Stimulated activated memory B cell treated with anti-CD40 and anti-IgM and Interleukin-4, amounts not matched to agents 10 μg/mL and 1 μg/mL and 100 μg/mL, for 72 hours (primary cell): ENCODE results near the gene ADAMTS6.
A peak's percentile ranks its signal among the peaks of the same experiment; 100 is the strongest.
"Not testable (repeated sequence)": the region's sequence is repeated elsewhere in the genome, so short reads cannot be mapped to it uniquely, and the experiment has no call there.

Source experiments
- ATAC-seq: fragments of 150-1000 bp; cut with Tn5 transposase; 2 replicates; pipeline ENCODE4 v1.10.0; 2021
- H3K27ac Mint-ChIP-seq: one replicate; pipeline ENCODE4 v1.8.0; 2022; ENCODE audit warnings: mild to moderate bottlenecking, mixed read lengths
- H3K27me3 Mint-ChIP-seq: one replicate; pipeline ENCODE4 v1.8.0; 2022; ENCODE audit warnings: mixed read lengths
- H3K36me3 Mint-ChIP-seq: one replicate; pipeline ENCODE4 v1.8.0; 2022; ENCODE audit warnings: mixed read lengths
- H3K4me1 Mint-ChIP-seq: one replicate; pipeline ENCODE4 v1.8.0; 2022; ENCODE audit warnings: mixed read lengths
- H3K4me3 Mint-ChIP-seq: one replicate; pipeline ENCODE4 v1.8.0; 2022; ENCODE audit warnings: mild to moderate bottlenecking, moderate library complexity, mixed read lengths
- H3K9me3 Mint-ChIP-seq: one replicate; pipeline ENCODE4 v1.8.0; 2022; ENCODE audit warnings: mixed read lengths

The ADAMTS6 gene, protein sequence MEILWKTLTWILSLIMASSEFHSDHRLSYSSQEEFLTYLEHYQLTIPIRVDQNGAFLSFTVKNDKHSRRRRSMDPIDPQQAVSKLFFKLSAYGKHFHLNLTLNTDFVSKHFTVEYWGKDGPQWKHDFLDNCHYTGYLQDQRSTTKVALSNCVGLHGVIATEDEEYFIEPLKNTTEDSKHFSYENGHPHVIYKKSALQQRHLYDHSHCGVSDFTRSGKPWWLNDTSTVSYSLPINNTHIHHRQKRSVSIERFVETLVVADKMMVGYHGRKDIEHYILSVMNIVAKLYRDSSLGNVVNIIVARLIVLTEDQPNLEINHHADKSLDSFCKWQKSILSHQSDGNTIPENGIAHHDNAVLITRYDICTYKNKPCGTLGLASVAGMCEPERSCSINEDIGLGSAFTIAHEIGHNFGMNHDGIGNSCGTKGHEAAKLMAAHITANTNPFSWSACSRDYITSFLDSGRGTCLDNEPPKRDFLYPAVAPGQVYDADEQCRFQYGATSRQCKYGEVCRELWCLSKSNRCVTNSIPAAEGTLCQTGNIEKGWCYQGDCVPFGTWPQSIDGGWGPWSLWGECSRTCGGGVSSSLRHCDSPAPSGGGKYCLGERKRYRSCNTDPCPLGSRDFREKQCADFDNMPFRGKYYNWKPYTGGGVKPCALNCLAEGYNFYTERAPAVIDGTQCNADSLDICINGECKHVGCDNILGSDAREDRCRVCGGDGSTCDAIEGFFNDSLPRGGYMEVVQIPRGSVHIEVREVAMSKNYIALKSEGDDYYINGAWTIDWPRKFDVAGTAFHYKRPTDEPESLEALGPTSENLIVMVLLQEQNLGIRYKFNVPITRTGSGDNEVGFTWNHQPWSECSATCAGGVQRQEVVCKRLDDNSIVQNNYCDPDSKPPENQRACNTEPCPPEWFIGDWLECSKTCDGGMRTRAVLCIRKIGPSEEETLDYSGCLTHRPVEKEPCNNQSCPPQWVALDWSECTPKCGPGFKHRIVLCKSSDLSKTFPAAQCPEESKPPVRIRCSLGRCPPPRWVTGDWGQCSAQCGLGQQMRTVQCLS (N-terminal part only)

DNA sequence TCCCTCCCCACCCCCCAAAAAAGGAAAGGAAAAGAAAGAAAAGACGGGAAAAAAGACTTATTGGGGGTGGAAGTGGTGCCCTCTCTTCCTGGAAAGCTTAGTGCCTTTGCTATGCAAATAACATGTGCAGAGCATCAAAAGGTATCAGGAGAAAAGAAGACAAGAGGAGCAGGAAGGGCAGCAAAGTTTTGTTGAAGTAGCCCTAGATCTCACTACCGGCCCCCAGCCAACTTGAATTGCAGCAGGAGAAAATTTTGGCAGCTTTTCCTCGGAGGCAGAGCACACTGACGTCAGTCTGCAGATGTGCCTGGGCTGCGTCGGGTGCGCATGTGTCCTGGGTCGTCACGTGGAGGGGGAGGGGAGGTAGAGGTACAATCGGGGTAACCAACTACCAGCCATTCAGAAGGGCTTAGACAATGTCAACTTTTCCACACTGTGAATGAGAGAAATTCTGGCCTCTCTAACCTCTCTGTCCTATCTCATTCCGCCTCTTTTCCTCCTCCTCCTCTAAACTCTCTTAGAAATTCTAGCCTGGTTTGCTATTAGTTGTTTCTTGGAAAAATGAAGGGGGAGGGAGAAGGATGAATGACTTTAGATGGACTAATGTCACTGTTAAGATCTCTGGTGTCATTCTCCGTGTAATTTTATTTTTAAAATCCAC lies at the start of gene ADAMTS6:
TSS of gene ADAMTS6 (minus strand) at position 286 of the 661 bp plus-strand sequence. CDS start 8,247 bp downstream, outside the sequence.
- Mint-ChIP-seq H3K27ac (no peak within 1 kb of the TSS), H3K4me1 (peaks cover 13% of the 10 kb centered on the region), H3K9me3 (no peaks in the 10 kb centered on the region), H3K36me3 (no peaks in the 10 kb centered on the region), H3K4me3 (no peak within 1 kb of the TSS), H3K27me3 (no peaks in the 10 kb centered on the region)
- peak; percentile 96 for ATAC-seq

DNA sequence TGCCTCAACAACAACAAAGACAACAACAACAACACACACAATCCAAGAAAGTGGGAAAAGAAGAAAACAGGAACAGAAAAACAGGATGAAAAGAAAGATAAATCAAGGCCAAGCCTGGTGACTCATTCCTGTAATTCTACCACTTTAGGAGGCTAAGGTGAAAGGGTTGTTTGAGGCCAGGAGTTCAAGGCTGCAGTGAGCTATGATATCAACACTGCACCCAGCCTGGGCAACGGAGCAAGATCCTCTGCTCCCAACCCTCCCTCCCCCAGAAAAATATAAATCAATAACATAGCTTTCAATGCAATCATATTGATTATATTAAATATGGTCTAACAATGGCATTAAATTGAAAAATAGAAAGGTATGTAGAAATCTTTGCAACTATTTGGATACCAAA lies 49.2 kb upstream of the ADAMTS6 start:
- Mint-ChIP-seq H3K9me3 (no peaks in the 10 kb centered on the region), H3K27me3 (no peaks in the 10 kb centered on the region), H3K4me1 (no peaks in the 10 kb centered on the region), H3K4me3 (no peak overlapping the region), H3K36me3 (peaks cover 13% of the 10 kb centered on the region), H3K27ac (no peak overlapping the region)
- ATAC-seq, result no peak

- ATAC-seq, result no peak
Measured at GRCh38 chr5:65525726-65526125, 44.0 kb upstream of the ADAMTS6 start.

GRCh38 chr5:65512170-65512937 lies 30.6 kb upstream of the ADAMTS6 start:
- H3K9me3 Mint-ChIP-seq, result no peaks in the 10 kb centered on the region
- no peaks in the 10 kb centered on the region for H3K4me1 Mint-ChIP-seq
- no peaks in the 10 kb centered on the region for H3K27me3 Mint-ChIP-seq
- ATAC-seq, result no peak
- H3K4me3 Mint-ChIP-seq, result no peak overlapping the region
- H3K36me3 Mint-ChIP-seq, result no peaks in the 10 kb centered on the region
- H3K27ac Mint-ChIP-seq, result no peak overlapping the region

More at GRCh38 chr5:65525726-65526125, 44.0 kb upstream of the ADAMTS6 start:
- no peak overlapping the region for H3K27ac Mint-ChIP-seq
- no peaks in the 10 kb centered on the region for H3K9me3 Mint-ChIP-seq
- H3K4me3 Mint-ChIP-seq, result no peak overlapping the region
- H3K36me3 Mint-ChIP-seq, result peaks cover 24% of the 10 kb centered on the region
- H3K4me1 Mint-ChIP-seq, result no peaks in the 10 kb centered on the region
- H3K27me3 Mint-ChIP-seq, result no peaks in the 10 kb centered on the region

DNA sequence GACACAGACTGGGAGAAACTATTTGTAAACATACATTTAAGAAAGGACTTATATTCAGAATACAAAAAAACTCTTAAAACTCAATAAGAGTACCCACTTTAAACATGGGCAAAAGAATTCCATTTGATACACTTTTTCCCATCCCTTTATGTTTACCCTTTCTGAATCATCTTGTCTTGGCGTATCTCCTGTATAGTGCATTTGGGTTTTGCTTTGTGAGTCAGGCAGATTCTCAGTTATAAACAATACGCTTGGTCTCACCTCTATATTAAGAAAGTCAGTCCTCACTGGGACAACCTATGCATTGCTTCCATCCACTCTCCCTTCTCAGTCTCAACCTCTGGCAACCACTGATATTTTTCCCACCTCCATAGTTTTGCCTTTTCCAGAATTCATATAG lies 27.3 kb upstream of the ADAMTS6 start:
- ATAC-seq, result no peak
- H3K36me3 Mint-ChIP-seq, result no peaks in the 10 kb centered on the region
- no peaks in the 10 kb centered on the region for H3K9me3 Mint-ChIP-seq
- no peak overlapping the region for H3K27ac Mint-ChIP-seq
- no peak overlapping the region for H3K4me3 Mint-ChIP-seq
- H3K4me1 Mint-ChIP-seq, result no peaks in the 10 kb centered on the region
- no peaks in the 10 kb centered on the region for H3K27me3 Mint-ChIP-seq

DNA sequence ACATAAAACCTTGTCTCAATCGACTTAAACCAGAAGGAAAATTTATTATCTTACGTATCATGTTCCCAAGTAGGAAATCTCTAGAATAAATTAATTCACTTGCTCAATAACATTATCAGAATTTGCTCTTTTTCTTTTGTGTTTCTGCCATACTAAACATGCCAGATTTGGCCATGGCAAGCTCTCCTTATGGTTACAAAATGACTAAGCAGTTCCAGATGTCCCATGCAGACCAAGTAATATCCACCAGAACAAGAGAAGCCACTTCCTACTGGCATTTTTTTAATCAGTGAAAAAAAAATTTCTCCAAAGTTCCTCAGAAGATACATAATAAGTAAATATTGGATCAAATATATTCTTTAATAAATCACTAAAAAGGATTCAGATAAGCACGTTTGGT lies 25.2 kb upstream of the ADAMTS6 start:
- no peak overlapping the region for H3K4me3 Mint-ChIP-seq
- ATAC-seq, result no peak
- H3K4me1 Mint-ChIP-seq, result no peaks in the 10 kb centered on the region
- H3K27ac Mint-ChIP-seq, result no peak overlapping the region
- no peaks in the 10 kb centered on the region for H3K27me3 Mint-ChIP-seq
- H3K9me3 Mint-ChIP-seq, result no peaks in the 10 kb centered on the region
- no peaks in the 10 kb centered on the region for H3K36me3 Mint-ChIP-seq

DNA sequence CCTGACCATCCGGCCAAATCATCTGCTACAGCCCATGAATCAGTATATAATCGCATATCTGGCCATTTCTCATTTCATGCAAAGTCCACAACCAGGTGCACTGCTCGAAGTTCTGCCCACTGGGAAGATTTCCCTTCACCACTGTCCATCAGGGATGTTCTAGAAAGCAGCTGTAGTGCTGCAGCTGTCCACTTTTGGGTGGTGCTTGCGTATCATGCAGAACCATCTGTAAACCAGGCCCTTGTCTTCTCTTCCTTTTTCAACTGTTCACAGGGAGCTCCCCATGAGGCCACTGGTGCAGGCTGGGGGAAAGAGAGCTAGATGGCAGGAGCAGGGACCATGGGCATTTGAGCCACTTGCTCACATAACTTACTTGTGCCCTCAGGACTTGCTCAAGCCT lies 7.4 kb upstream of the ADAMTS6 start:
- Mint-ChIP-seq H3K4me3 (no peak overlapping the region), H3K9me3 (no peaks in the 10 kb centered on the region), H3K4me1 (no peaks in the 10 kb centered on the region), H3K27me3 (no peaks in the 10 kb centered on the region), H3K36me3 (no peaks in the 10 kb centered on the region), H3K27ac (no peak overlapping the region)
- ATAC-seq, result no peak

DNA sequence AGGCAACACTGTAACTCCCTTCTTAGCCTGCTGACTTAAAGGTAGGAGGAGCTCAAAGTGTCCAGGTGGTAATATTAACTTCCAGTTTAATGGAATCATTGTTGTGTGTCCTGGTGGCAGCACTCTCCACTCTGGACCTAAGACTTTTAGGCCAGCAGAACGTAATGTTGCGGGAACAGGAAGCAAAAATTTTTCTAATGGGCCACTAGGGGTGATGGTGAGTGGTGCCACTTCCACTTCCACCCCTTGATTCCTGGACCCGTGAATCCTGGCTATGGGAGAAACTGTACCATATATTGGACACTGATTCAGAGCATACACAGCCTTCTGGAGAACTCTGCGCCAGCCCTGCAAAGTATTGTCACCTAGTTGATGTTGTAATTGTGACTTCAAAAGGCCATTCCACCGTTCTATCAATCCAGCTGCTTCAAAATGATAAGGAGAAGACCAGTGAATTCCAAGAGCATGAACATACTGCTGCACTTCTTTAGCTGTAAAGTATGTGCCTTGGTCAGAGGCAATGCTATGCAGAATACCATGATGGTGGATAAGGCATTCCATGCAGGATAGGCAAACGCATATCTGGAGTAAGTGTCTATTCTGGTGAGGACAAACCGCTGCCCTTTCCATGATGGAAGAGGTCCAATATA lies 6.4 kb upstream of the ADAMTS6 start:
- not testable (repeated sequence) for H3K36me3 Mint-ChIP-seq, H3K27me3 Mint-ChIP-seq, H3K4me1 Mint-ChIP-seq, H3K4me3 Mint-ChIP-seq, H3K9me3 Mint-ChIP-seq, ATAC-seq, H3K27ac Mint-ChIP-seq

GRCh38 chr5:65486803-65487202 lies 5.1 kb upstream of the ADAMTS6 start:
- not testable (repeated sequence) for H3K4me3 Mint-ChIP-seq, H3K27me3 Mint-ChIP-seq, H3K9me3 Mint-ChIP-seq, H3K27ac Mint-ChIP-seq, H3K36me3 Mint-ChIP-seq, ATAC-seq
- H3K4me1 Mint-ChIP-seq, result peaks cover 13% of the 10 kb centered on the region

DNA sequence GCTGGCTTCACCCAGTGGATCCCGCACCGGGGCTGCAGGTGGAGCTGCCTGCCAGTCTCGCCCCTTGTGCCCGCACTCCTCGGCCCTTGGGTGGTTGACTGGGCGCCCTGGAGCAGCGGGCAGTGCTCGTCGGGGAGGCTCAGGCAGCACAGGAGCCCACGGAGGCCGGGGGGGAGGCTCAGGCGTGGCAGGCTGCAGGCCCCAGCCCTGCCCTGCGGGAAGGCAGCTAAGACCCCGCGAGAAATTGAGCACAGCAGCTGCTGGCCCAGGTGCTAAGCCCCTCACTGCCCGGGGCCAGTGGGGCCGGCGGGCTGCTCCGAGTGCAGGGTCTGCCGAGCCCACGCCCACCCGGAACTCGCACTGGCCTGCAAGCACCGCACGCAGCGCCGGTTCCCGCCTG lies 3.7 kb upstream of the ADAMTS6 start:
- peaks cover 13% of the 10 kb centered on the region for H3K4me1 Mint-ChIP-seq
- H3K36me3 Mint-ChIP-seq, result no peaks in the 10 kb centered on the region
- H3K9me3 Mint-ChIP-seq, result no peaks in the 10 kb centered on the region
- no peak for ATAC-seq
- no peak overlapping the region for H3K27ac Mint-ChIP-seq
- no peak overlapping the region for H3K4me3 Mint-ChIP-seq
- H3K27me3 Mint-ChIP-seq, result no peaks in the 10 kb centered on the region

GRCh38 chr5:65483546-65484346 lies 2.0 kb upstream of the ADAMTS6 start:
- Mint-ChIP-seq H3K9me3 (no peaks in the 10 kb centered on the region), H3K4me1 (peaks cover 13% of the 10 kb centered on the region), H3K36me3 (no peaks in the 10 kb centered on the region), H3K27ac (no peak overlapping the region), H3K27me3 (no peaks in the 10 kb centered on the region), H3K4me3 (no peak overlapping the region)
- peak; percentile 57 for ATAC-seq

DNA sequence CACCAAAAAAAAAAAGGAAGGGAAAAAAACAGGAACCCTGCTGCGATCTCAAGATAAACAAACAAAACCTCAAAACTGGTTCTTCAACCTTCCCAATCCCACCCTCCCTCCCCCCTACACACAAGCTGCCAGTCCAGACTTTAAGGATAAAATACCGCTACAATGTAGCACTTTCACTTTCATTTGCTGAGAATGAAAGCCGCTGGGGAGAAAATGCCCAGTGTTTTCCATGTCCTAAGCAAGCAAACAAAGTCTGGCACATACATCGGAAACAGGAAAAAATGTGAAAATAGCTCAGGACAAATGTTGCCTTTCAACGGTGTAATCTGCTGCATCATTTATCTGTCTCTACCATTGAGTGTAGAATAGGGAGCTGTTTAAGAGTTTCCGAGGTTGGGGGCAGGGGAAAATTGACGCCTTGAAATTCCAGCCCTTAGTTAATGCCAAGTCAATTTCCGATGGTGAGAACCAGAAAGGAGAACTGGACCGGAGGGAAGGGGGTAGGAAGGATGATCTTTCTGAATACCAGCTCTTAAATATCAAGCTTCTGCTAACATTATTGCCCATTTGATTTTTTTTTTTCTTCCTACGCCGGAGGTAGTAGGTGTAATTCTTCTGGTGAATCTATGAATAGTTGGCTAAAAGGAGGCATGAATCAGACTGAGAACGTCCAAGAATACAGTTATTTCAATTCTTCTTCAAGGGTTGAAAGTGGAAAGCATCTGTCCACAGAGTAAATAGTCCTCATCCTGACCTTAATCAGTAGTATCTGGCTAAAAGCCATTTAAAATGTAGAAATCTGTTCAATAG lies 1.2 kb upstream of the ADAMTS6 start:
- Mint-ChIP-seq H3K9me3 (no peaks in the 10 kb centered on the region), H3K4me3 (no peak overlapping the region), H3K27me3 (no peaks in the 10 kb centered on the region), H3K27ac (no peak overlapping the region), H3K4me1 (peaks cover 13% of the 10 kb centered on the region), H3K36me3 (no peaks in the 10 kb centered on the region)
- no peak for ATAC-seq

DNA sequence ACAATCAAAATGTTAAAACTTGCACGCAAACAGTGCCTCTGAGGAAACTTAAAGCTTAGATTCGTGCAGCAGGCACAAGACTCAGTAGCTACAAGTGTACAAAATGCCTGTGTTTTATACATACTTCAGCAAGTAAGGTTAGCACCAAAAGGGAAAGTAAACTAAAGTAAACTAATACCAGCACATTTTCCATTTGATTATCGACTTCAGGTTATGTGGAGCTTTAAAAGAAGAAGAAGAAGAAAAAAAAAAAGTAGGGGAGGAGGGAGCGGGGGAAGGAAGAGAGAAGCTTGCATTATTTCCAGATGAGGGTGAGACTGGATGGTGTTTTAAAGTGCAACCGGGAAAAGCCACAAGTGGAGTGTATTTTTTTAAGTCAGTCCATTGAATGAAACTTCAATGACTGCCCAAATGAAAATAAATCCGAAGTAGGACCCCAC lies 596 bp upstream of the ADAMTS6 start:
- H3K4me1 Mint-ChIP-seq, result peaks cover 13% of the 10 kb centered on the region
- no peaks in the 10 kb centered on the region for H3K27me3 Mint-ChIP-seq
- no peak for ATAC-seq
- no peaks in the 10 kb centered on the region for H3K9me3 Mint-ChIP-seq
- H3K4me3 Mint-ChIP-seq, result no peak overlapping the region
- no peak overlapping the region for H3K27ac Mint-ChIP-seq
- no peaks in the 10 kb centered on the region for H3K36me3 Mint-ChIP-seq
